ENCODE measurements around the gene SIPA1L3. TPM values are rescaled to one million over a fixed set of nuclear protein-coding genes. Genes with fewer than 3 reads are reported as not detected.

Gene SIPA1L3
- total RNA-seq, 1 experiment from 2014 or later: 66.3 TPM

- intact Hi-C loops (cut with micrococcal nuclease; ENCODE audit: unreplicated experiment) (no loop called here), in situ Hi-C loops (cut with HindIII; ENCODE audit: low pct_unique_long_range_greater_than_20kb, low sequenced_read_pairs) (no loop called here)
- no peak for DNase-seq (ENCODE audit: low read depth, low spot score)
- H3K4me3 ChIP-seq (ENCODE audit: low read depth in 2 of 2, low read length in 2 of 2): no peak overlapping the region
- TF ChIP-seq REST (IDR thresholded peaks at IDR 0.05; ENCODE audit: insufficient read depth in 1 of 2, low read depth in 2 of 2, low read length in 1 of 2) (no peak), TCF7L2 (IDR thresholded peaks at IDR 0.05; ENCODE audit: low read depth, low read length) (no peak), SIN3A (IDR thresholded peaks at IDR 0.05; ENCODE audit: borderline replicate concordance, insufficient read depth, low read depth, low read length) (no peak), CTCF (IDR thresholded peaks at IDR 0.05) (no peak), POLR2AphosphoS5 (IDR thresholded peaks at IDR 0.05; ENCODE audit: low read depth, low read length) (no peak)
- no peaks in the 10 kb centered on the region for H3K4me1 ChIP-seq (ENCODE audit: control insufficient read depth, insufficient read depth, low read length)
- H3K9me3 ChIP-seq (ENCODE audit: control insufficient read depth, insufficient read depth, low read depth, low read length): no peaks in the 10 kb centered on the region
- no TSS peak for BruUV-seq (replicated peaks)
- CTCF ChIA-PET: no interaction called here
- POLR2A ChIA-PET: interaction anchor here (0.7 kb wide), 1 partner anchor 119 kb away, joined by 10 read pairs; no protein-coding TSS in a partner anchor
- no peaks in the 10 kb centered on the region for H3K36me3 ChIP-seq (ENCODE audit: control insufficient read depth, insufficient read depth, low read length)
- H3K27ac ChIP-seq (ENCODE audit: low read length): no peak overlapping the region
- ATAC-seq: no peak
- no peaks in the 10 kb centered on the region for H3K27me3 ChIP-seq (ENCODE audit: control insufficient read depth, insufficient read depth, low read length)
Observed at GRCh38 chr19:38013913-38014580, 107.0 kb downstream of the SIPA1L3 start.

DNA sequence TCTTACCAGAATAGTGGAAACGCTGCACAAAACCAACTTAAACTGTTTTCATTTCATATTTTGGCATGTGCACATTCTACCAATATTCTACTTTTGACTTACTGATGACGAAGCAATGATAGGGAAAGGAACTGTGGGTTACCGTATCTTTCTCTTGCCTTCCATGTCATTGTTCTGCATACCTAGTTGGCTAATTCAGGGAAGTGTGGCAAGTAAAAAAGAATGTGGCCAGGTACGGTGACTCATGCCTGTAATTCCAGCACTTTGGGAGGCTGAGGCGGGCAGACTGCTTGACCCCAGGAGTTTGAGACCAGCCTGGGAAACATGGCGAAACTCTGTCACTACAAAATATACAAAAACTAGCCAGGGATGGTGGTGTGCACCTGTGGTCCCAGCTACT lies 108.2 kb downstream of the SIPA1L3 start:
- CTCF ChIA-PET: interaction anchor here (0.7 kb wide), 1 partner anchor 837 kb away, joined by 5 read pairs; no protein-coding TSS in a partner anchor
- POLR2A ChIA-PET: interaction anchor here (0.6 kb wide), 1 partner anchor 16 kb away, joined by 3 read pairs; no protein-coding TSS in a partner anchor

More for the DNA sequence above, 108.2 kb downstream of the SIPA1L3 start:
- Histone ChIP-seq H3K9me3 (ENCODE audit: control insufficient read depth, insufficient read depth, low read depth, low read length) (no peaks in the 10 kb centered on the region), H3K4me1 (ENCODE audit: control insufficient read depth, insufficient read depth, low read length) (no peaks in the 10 kb centered on the region), H3K36me3 (ENCODE audit: control insufficient read depth, insufficient read depth, low read length) (no peaks in the 10 kb centered on the region), H3K27ac (ENCODE audit: low read length) (no peak overlapping the region), H3K27me3 (ENCODE audit: control insufficient read depth, insufficient read depth, low read length) (no peaks in the 10 kb centered on the region), H3K4me3 (ENCODE audit: low read depth in 2 of 2, low read length in 2 of 2) (no peak overlapping the region)
- intact Hi-C loops (cut with micrococcal nuclease; ENCODE audit: unreplicated experiment) (no loop called here), in situ Hi-C loops (cut with HindIII; ENCODE audit: low pct_unique_long_range_greater_than_20kb, low sequenced_read_pairs) (no loop called here)
- no TSS peak for BruUV-seq (replicated peaks)
- ATAC-seq (no peak), DNase-seq (ENCODE audit: low read depth, low spot score) (no peak)
- TF ChIP-seq TCF7L2 (IDR thresholded peaks at IDR 0.05; ENCODE audit: low read depth, low read length): no peak
- TF ChIP-seq SIN3A (IDR thresholded peaks at IDR 0.05; ENCODE audit: borderline replicate concordance, insufficient read depth, low read depth, low read length): no peak
- TF ChIP-seq CTCF (IDR thresholded peaks at IDR 0.05): no peak
- no peak for TF ChIP-seq POLR2AphosphoS5 (IDR thresholded peaks at IDR 0.05; ENCODE audit: low read depth, low read length)
- no peak for TF ChIP-seq REST (IDR thresholded peaks at IDR 0.05; ENCODE audit: insufficient read depth in 1 of 2, low read depth in 2 of 2, low read length in 1 of 2)

Data from Panc1 (cell line).